IPS DF 6.9 (cell line): ENCODE measurements around the gene NUCB1.
"Not testable (repeated sequence)": the region's sequence is repeated elsewhere in the genome, so short reads cannot be mapped to it uniquely, and the experiment has no call there.

ENCODE experiments used
- DNase-seq: peaks from one replicate; pipeline ENCODE4 v3.0.0-alpha.2; 2013; ENCODE audit warnings: low read depth, low spot score
- H3K27ac ChIP-seq: one replicate; pipeline ENCODE4 v1.5.1; 2013; ENCODE audit warnings: low read length, control low read depth
- H3K27me3 ChIP-seq: 2 replicates; pipeline ENCODE4 v1.6.1; 2013; ENCODE audit warnings: mild to moderate bottlenecking, low read length; ENCODE audit not compliant: control insufficient read depth, insufficient read depth
- H3K36me3 ChIP-seq: 2 replicates; pipeline ENCODE4 v1.6.1; 2013; ENCODE audit warnings: low read length; ENCODE audit not compliant: control insufficient read depth, insufficient read depth
- H3K4me1 ChIP-seq: 2 replicates; pipeline ENCODE4 v1.6.1; 2013; ENCODE audit warnings: low read length; ENCODE audit not compliant: control insufficient read depth, insufficient read depth
- H3K4me3 ChIP-seq: 2 replicates; pipeline ENCODE4 v1.5.1; 2013; ENCODE audit warnings: mild to moderate bottlenecking, low read length
- H3K9me3 ChIP-seq: 2 replicates; pipeline ENCODE4 v1.6.1; 2013; ENCODE audit warnings: low read length, inconsistent platforms; ENCODE audit not compliant: control insufficient read depth, insufficient read depth
- WGBS: extraction: QIAGEN DNeasy Blood & Tissue Kit; methylation state at CpG from one replicate; pipeline ENCODE4 v1.1.7; 2013; ENCODE audit warnings: mixed read lengths, missing lambda C conversion rate; ENCODE audit not compliant: insufficient read length, insufficient coverage; 5-methylcytosine and 5-hydroxymethylcytosine counted together

NUCB1 gene

DNA sequence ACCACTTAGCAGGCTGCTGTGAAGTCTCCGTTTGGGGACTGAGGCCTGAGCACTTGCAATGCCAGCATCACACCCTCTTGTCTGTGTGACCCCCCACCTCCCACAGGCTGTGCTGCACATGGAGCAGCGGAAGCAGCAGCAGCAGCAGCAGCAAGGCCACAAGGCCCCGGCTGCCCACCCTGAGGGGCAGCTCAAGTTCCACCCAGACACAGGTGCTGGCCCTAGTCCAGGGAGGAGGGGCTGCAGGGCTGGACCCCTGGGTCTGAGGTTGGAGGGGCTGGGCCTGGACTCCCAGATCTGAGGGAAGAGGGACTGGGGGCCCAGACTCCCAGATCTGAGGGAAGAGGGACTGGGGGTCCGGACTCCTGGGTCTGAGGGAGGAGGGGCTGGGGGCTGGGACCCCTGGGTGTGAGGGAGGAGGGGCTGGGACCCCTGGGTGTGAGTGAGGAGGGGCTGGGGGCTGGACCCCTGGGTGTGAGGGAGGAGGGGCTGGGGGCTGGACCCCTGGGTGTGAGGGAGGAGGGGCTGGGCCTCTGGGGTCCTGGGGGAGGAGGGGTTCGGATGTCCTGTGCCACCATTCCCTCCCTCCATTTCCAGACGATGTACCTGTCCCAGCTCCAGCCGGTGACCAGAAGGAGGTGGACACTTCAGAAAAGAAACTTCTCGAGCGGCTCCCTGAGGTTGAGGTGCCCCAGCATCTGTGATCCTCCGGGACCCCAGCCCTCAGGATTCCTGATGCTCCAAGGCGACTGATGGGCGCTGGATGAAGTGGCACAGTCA lies 21.8 kb downstream of the NUCB1 start:
- Histone ChIP-seq H3K4me3 (no peak overlapping the region), H3K4me1 (no peaks in the 10 kb centered on the region), H3K27ac (no peak overlapping the region), H3K36me3 (peaks cover 20% of the 10 kb centered on the region), H3K27me3 (no peaks in the 10 kb centered on the region), H3K9me3 (no peaks in the 10 kb centered on the region)
- DNase-seq = no peak
- WGBS = no CpG with 5 or more reads among the region's 12 CpGs

DNA sequence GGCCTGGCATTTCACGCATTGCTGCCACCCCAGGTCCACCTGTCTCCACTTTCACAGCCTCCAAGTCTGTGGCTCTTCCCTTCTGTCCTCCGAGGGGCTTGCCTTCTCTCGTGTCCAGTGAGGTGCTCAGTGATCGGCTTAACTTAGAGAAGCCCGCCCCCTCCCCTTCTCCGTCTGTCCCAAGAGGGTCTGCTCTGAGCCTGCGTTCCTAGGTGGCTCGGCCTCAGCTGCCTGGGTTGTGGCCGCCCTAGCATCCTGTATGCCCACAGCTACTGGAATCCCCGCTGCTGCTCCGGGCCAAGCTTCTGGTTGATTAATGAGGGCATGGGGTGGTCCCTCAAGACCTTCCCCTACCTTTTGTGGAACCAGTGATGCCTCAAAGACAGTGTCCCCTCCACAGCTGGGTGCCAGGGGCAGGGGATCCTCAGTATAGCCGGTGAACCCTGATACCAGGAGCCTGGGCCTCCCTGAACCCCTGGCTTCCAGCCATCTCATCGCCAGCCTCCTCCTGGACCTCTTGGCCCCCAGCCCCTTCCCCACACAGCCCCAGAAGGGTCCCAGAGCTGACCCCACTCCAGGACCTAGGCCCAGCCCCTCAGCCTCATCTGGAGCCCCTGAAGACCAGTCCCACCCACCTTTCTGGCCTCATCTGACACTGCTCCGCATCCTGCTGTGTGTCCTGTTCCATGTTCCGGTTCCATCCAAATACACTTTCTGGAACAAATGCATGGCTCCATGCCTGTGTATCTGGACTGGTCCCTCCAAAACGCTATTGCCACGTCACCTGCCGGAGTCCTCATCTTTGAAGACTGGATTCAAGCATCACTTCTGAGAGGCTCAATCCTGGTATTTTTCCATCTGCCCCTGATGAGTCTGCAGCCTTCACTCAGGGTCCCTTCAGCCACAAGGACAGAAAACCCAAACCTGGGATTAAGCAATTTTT lies 22.7 kb downstream of the NUCB1 start:
- no peak for DNase-seq
- H3K36me3 ChIP-seq = peaks cover 20% of the 10 kb centered on the region
- no peaks in the 10 kb centered on the region for H3K27me3 ChIP-seq
- no peak overlapping the region for H3K4me3 ChIP-seq
- no CpG with 5 or more reads among the region's 18 CpGs for WGBS
- no peaks in the 10 kb centered on the region for H3K9me3 ChIP-seq
- no peaks in the 10 kb centered on the region for H3K4me1 ChIP-seq
- no peak overlapping the region for H3K27ac ChIP-seq

DNA sequence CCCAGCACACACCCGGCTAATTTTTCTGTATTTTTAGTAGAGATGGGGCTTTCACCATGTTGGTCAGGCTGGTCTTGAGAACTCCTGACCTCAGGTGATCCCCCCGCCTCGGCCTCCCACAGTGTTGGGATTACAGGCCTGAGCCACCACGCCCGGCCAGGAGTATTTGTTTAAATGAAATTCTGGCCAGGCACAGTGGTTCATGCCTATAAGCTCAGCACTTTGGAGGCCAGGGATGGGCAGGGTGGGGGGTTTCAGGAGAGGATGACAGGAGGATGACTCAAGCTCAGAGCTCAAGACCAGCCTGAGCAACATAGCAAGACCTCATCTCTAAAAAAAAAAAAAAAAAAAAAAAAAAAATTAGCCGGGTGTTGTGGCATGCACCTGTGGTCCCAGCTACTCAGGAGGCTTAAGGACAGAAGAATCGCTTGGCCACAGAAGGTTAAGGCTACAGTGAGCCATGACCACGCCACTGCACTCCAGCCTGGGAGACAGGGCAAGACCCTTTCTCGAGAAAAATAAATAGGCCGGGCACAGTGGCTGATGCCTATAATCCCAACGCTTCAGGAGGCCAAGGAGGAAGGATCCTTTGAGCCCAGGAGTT lies 25.2 kb downstream of the NUCB1 start:
- WGBS = no CpG with 5 or more reads among the region's 11 CpGs
- Histone ChIP-seq H3K9me3 (no peaks in the 10 kb centered on the region), H3K36me3 (peaks cover 20% of the 10 kb centered on the region), H3K27ac (no peak overlapping the region), H3K27me3 (no peaks in the 10 kb centered on the region), H3K4me1 (no peaks in the 10 kb centered on the region), H3K4me3 (no peak overlapping the region)
- DNase-seq = no peak

DNA sequence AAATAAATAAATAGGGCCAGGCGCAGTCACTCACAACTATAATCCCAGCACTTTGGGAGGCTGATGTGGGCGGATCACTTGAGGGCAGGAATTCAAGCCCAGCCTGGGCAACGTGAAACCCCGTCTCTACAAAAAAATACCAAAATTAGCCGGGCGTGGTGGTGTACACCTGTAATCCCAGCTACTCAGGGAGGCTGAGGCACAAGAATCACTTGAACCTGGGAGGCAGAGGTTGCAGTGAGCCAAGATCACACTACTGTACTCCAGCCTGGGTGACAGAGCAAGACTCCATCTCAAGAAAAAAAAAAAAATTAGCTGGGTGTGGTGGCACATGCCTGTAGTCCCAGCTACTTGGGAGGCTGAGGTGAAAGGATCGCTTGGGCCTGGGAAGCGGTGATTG lies 25.8 kb downstream of the NUCB1 start:
- no CpG with 5 or more reads among the region's 8 CpGs for WGBS
- not testable (repeated sequence) for DNase-seq

DNA sequence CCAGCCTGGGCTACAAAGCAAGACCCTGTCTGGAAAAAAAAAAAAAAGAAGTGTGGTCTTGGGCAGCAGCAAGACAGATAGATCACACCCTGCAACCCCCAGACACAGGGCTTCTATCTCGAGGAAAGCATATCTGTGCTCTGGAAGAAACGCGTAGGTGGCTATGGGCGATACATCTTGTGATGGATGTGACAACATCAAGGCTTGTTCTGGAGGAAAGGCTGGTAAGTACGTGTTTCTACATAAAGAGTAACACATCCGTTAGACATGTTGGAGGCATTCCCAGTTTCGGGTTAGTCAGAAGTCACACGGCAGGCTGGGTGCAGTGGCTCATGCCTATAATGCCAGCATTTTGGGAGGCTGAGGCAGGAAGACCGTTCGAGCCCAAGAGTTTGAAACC lies 26.8 kb downstream of the NUCB1 start:
- Histone ChIP-seq H3K9me3 (no peaks in the 10 kb centered on the region), H3K4me1 (no peaks in the 10 kb centered on the region), H3K36me3 (peaks cover 10% of the 10 kb centered on the region), H3K27ac (no peak overlapping the region), H3K27me3 (no peaks in the 10 kb centered on the region), H3K4me3 (no peak overlapping the region)
- DNase-seq = no peak
- no CpG with 5 or more reads among the region's 10 CpGs for WGBS

More for the DNA sequence above, 25.8 kb downstream of the NUCB1 start:
- not testable (repeated sequence) for H3K27ac ChIP-seq, H3K4me3 ChIP-seq, H3K27me3 ChIP-seq, H3K9me3 ChIP-seq, H3K4me1 ChIP-seq
- peaks cover 18% of the 10 kb centered on the region for H3K36me3 ChIP-seq

DNA sequence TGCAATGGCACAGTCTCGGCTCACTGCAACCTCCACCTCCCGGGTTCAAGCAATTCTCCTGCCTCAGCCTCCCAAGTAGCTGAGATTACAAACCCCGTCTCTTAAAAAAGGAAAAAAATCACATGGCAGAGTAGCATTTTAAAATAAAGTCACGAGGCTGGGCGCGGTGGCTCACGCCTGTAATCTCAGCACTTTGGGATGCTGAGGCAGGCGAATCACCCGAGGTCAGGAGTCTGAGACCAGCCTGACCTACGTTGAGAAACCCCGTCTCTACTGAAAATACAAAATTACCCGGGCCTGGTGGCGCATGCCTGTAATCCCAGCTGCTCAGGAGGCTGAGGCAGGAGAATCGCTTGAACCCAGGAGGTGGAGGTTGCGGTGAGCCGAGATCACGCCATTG lies 27.6 kb downstream of the NUCB1 start:
- H3K27ac ChIP-seq, H3K9me3 ChIP-seq, H3K27me3 ChIP-seq, DNase-seq, H3K4me3 ChIP-seq, H3K4me1 ChIP-seq, H3K36me3 ChIP-seq: not testable (repeated sequence)
- WGBS = no CpG with 5 or more reads among the region's 17 CpGs

DNA sequence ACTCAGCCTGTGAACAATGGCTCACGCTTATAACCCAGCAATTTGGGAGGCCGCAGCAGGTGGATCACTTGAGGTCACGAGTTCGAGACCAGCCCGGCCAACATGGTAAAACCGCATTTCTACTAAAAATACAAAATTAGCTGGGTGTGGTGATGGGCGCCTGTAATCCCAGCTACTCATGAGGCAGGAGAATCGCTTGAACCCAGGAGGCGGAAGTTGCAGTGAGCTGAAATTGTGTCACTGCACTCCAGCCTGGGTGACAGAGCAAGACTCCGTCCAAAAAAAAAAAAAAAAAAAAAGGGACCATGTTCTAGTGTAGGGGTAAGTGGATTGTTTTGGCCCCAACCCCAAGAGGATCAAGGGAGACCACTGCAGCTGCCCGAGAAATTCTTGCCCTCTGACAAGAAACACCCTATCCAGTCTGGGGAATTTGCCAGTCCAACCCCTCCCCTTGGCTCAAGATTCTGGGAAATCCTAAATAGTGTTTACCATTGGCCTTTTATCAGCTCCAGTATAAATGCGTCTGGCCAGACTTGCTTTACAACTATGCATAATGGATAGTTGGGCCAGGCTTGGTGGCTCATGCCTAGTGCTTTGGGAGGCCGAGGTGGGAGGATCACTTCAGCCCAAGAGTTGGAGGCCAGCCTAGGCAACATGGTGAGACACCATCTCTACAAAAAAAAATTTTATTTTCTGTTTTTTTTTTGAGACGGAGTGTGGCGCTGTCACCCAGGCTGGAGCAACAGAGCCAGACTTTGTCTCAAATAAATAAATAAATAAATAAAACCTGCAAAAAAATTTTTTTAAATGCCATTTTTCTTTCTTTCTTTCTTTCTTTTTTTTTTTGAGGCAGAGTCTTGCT lies 28.3 kb downstream of the NUCB1 start:
- no CpG with 5 or more reads among the region's 15 CpGs for WGBS
- no peaks in the 10 kb centered on the region for H3K4me1 ChIP-seq
- DNase-seq = no peak
- H3K36me3 ChIP-seq = no peaks in the 10 kb centered on the region
- H3K27me3 ChIP-seq = no peaks in the 10 kb centered on the region; the same call in 1 of the 2 replicates
- H3K27ac ChIP-seq = no peak overlapping the region
- H3K4me3 ChIP-seq = no peak overlapping the region
- H3K9me3 ChIP-seq = no peaks in the 10 kb centered on the region

DNA sequence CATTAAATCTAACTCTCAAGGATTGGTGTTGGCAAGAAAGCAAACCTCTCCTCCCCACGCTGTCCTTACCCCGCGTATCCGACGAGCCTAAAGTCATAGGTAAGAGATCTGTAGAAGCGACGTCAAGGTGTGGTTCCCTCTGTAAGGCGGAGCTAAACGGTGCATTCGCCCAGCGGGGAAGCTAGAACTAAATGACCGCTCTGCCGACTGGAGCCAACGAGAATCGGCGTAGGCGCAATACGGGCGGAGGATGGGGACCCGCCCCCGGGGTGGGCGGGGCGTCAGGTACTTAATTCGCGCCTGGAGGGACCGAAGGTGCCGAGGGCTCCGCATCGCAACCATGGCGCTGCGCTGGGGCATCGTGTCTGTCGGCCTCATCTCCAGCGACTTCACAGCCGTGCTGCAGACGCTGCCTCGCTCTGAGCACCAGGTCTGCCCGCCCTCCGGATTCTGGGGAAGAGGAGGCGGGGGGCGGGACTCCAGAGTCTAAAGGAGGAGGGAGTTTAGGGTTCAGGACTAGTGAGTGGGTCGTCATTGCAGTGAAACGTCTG lies 33.3 kb downstream of the NUCB1 start, which contains the start of gene DHDH:
DHDH (plus strand) TSS at position 318 of the 551 bp plus-strand sequence; CDS start at position 341, 23 bp downstream.
- no CpG with 5 or more reads among the region's 43 CpGs for WGBS
- no peaks in the 10 kb centered on the region for H3K4me1 ChIP-seq
- H3K27me3 ChIP-seq = no peaks in the 10 kb centered on the region; the same call in 1 of the 2 replicates
- no peaks in the 10 kb centered on the region for H3K9me3 ChIP-seq
- peak; percentile 97 for DNase-seq
- H3K4me3 ChIP-seq = peak within 1 kb of the TSS; percentile 33; the same call in 1 of the 2 replicates
- no peak within 1 kb of the TSS for H3K27ac ChIP-seq
- H3K36me3 ChIP-seq = no peaks in the 10 kb centered on the region

DNA sequence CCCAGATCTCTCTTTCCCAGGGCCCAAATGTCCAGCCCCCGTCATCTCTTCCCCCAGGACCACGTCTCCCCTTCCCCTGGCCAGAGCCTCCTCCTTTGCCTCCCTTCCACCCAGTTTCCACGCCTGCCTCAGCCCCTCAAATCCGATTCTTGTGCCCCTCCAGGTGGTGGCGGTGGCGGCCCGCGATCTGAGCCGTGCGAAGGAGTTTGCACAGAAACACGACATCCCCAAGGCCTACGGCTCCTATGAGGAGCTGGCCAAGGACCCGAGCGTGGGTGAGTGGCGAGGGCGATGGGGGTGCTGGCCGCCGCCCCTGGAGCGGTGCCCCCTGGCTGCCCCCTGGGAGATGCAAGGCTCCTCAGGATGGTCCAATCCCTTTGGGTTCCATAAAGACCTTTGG lies 34.7 kb downstream of the NUCB1 start:
- no peaks in the 10 kb centered on the region for H3K36me3 ChIP-seq
- no peak overlapping the region for H3K4me3 ChIP-seq
- no peaks in the 10 kb centered on the region for H3K9me3 ChIP-seq
- no peaks in the 10 kb centered on the region; the same call in 1 of the 2 replicates for H3K27me3 ChIP-seq
- no peaks in the 10 kb centered on the region for H3K4me1 ChIP-seq
- DNase-seq = no peak
- WGBS = no CpG with 5 or more reads among the region's 19 CpGs
- H3K27ac ChIP-seq = no peak overlapping the region
